Measurements from ENCODE around the gene RNF34. TPM values are rescaled to one million over a fixed set of nuclear protein-coding genes. Genes with fewer than 3 reads are reported as not detected.

RNF34 gene
- total and polyA plus RNA-seq, 2 donors (not counting 3 experiments of a cell fraction or from before 2014, with no cell fraction given), result 37.6 to 51.1 TPM

- no TSS peak for BruUV-seq (replicated peaks)
- DNase-seq (ENCODE audit: low read depth, low spot score), result no peak
These were observed 56.6 kb downstream of the RNF34 start for GRCh38 chr12:121456551-121456950.

More at GRCh38 chr12:121456551-121456950, 56.6 kb downstream of the RNF34 start:
- H3K4me1 ChIP-seq (ENCODE audit: control insufficient read depth, extremely low read depth, insufficient read depth, low read length), result peaks cover 7% of the 10 kb centered on the region
- H3K27ac ChIP-seq (ENCODE audit: insufficient read depth, low read depth, low read length), result no peak overlapping the region
- intact Hi-C loops (cut with micrococcal nuclease), result no loop called here
- no peaks in the 10 kb centered on the region for H4K20me1 ChIP-seq (replicated peaks; ENCODE audit: control insufficient read depth, extremely low read depth, insufficient read depth, low read length)
- FAIRE-seq, result no peak
- no peaks in the 10 kb centered on the region for H3K27me3 ChIP-seq (ENCODE audit: control insufficient read depth in 2 of 2, insufficient read depth in 2 of 2, low read length in 2 of 2)
- H3K9me1 ChIP-seq (replicated peaks; ENCODE audit: control insufficient read depth, extremely low read depth, insufficient read depth, low read length), result no peaks in the 10 kb centered on the region
- no peak overlapping the region for H3K9ac ChIP-seq (replicated peaks; ENCODE audit: extremely low read depth, insufficient read depth, low read length)
- no peak overlapping the region for H3K4me3 ChIP-seq (replicated peaks in 1 of 3; ENCODE audit: insufficient read depth in 1 of 3, low read depth in 1 of 3, low read length in 3 of 3)
- ChIA-PET POLR2A (no interaction called here), CTCF (interaction anchor here (1.3 to 1.9 kb wide), 3 partner anchors 10 to 23 kb away, joined by 3 to 9 read pairs (median 8); no protein-coding TSS in a partner anchor)
- dilution Hi-C loops (cut with MboI; ENCODE audit: extremely low pct_ligation_motif_present, low sequenced_read_pairs), result no loop called here
- no peak for TF ChIP-seq CTCF (IDR thresholded peaks at IDR 0.05; ENCODE audit: extremely low read depth in 1 of 2, insufficient read depth in 1 of 2, low read depth in 1 of 2, low read length in 2 of 2)
- TF ChIP-seq POLR2A (IDR thresholded peaks at IDR 0.05; ENCODE audit: low read depth, low read length), result no peak
- TF ChIP-seq GATA2 (IDR thresholded peaks at IDR 0.05; ENCODE audit: insufficient read depth, insufficient read length, low read depth, low read length), result no peak
- TF ChIP-seq MYC (IDR thresholded peaks at IDR 0.05; ENCODE audit: low read depth, low read length), result no peak
- no peak for TF ChIP-seq MAX (IDR thresholded peaks at IDR 0.05; ENCODE audit: insufficient read depth, insufficient read length)
- no peak overlapping the region for H3K4me2 ChIP-seq (ENCODE audit: insufficient read depth, low read length)
- H3K9me3 ChIP-seq (replicated peaks; ENCODE audit: control insufficient read depth, insufficient read depth, low read length), result no peaks in the 10 kb centered on the region
- H3K36me3 ChIP-seq (ENCODE audit: control insufficient read depth in 2 of 2, extremely low read depth in 1 of 2, insufficient read depth in 2 of 2, low read length in 2 of 2), result no peaks in the 10 kb centered on the region
- peaks cover 49% of the 10 kb centered on the region for H3K79me2 ChIP-seq (ENCODE audit: control insufficient read depth, insufficient read depth, low read length)
- H2AFZ ChIP-seq (ENCODE audit: low read depth, low read length), result no peak overlapping the region

All from endothelial cell of umbilical vein (primary cell).